Testis (tissue), 2 donors: Measurements from ENCODE around the gene ATP12A.

Source experiments
- CTCF ChIP-seq, 3 experiments: fragments of 450-650 bp in 2 of 3; fragments of 200-600 bp in 1 of 3; sonication (generic) in 1 of 3; IDR thresholded peaks; one replicate each; pipeline ENCODE4 v1.5.1; 2016 to 2019; ENCODE audit warnings: antibody characterized with exemption in 3 of 3, mild to moderate bottlenecking in 2 of 3, moderate library complexity in 1 of 3
- POLR2A ChIP-seq: fragments of 450-650 bp; IDR thresholded peaks from one replicate; pipeline ENCODE4 v1.6.1; 2017; ENCODE audit warnings: antibody characterized with exemption, mild to moderate bottlenecking, moderate library complexity

DNA sequence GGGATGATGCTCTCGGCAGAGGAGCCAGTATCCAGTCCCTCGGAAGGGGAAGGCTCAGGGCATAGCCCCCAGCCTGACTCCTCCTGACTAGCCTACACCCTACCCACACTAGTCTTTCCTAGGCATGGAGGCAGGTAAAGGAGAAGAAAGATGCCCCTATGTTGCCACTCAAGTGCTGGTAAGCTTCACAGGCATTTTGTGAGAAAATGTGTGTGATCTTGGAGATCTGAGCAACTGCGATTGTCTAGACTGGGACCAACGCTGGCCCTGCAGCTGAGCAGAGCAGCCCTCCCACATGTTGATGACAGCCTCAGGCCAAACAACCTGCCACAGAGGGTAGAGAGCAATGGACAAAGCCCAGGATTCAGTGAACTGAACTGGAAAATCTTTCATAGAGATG lies 11.7 kb upstream of the ATP12A start:
- TF ChIP-seq POLR2A, result no peak
- no peak for TF ChIP-seq CTCF (IDR thresholded peaks at IDR 0.05)
